Activated naive CD8-positive, alpha-beta T cell (primary cell): ENCODE data around the gene MAP3K14.
A peak's percentile ranks its signal among the peaks of the same experiment; 100 is the strongest.

Experiments used
- H3K27ac Mint-ChIP-seq: one replicate; pipeline ENCODE4 v1.8.0; 2021; ENCODE audit warnings: mixed read lengths
- H3K27me3 Mint-ChIP-seq: one replicate; pipeline ENCODE4 v1.8.0; 2021; ENCODE audit warnings: mixed read lengths
- H3K36me3 Mint-ChIP-seq: one replicate; pipeline ENCODE4 v1.8.0; 2021; ENCODE audit warnings: mixed read lengths
- H3K4me1 Mint-ChIP-seq: one replicate; pipeline ENCODE4 v1.8.0; 2021; ENCODE audit warnings: low read depth, mixed read lengths
- H3K4me3 Mint-ChIP-seq: one replicate; pipeline ENCODE4 v1.8.0; 2021; ENCODE audit warnings: mild to moderate bottlenecking, mixed read lengths
- H3K9me3 Mint-ChIP-seq: one replicate; pipeline ENCODE4 v1.8.0; 2021; ENCODE audit warnings: low read depth, mixed read lengths

Gene MAP3K14

GRCh38 chr17:45240905-45241327, 75.9 kb downstream of the MAP3K14 start:
- H3K9me3 Mint-ChIP-seq, result no peaks in the 10 kb centered on the region
- peaks cover 5% of the 10 kb centered on the region for H3K36me3 Mint-ChIP-seq
- no peaks in the 10 kb centered on the region for H3K27me3 Mint-ChIP-seq
- no peak overlapping the region for H3K27ac Mint-ChIP-seq
- H3K4me3 Mint-ChIP-seq, result no peak overlapping the region
- peaks cover 11% of the 10 kb centered on the region for H3K4me1 Mint-ChIP-seq

- H3K4me3 Mint-ChIP-seq, result no peak overlapping the region
- H3K27me3 Mint-ChIP-seq, result no peaks in the 10 kb centered on the region
- no peaks in the 10 kb centered on the region for H3K9me3 Mint-ChIP-seq
- peaks cover 31% of the 10 kb centered on the region for H3K4me1 Mint-ChIP-seq
- H3K27ac Mint-ChIP-seq, result peak overlapping the region; percentile 81
- peaks cover 5% of the 10 kb centered on the region for H3K36me3 Mint-ChIP-seq
These were observed 78.6 kb downstream of the MAP3K14 start for GRCh38 chr17:45238155-45238774.

GRCh38 chr17:45237686-45238085, 79.1 kb downstream of the MAP3K14 start:
- H3K4me1 Mint-ChIP-seq, result peaks cover 35% of the 10 kb centered on the region
- H3K36me3 Mint-ChIP-seq, result peaks cover 5% of the 10 kb centered on the region
- H3K9me3 Mint-ChIP-seq, result no peaks in the 10 kb centered on the region
- H3K27ac Mint-ChIP-seq, result peak overlapping the region; percentile 81
- H3K4me3 Mint-ChIP-seq, result no peak overlapping the region
- H3K27me3 Mint-ChIP-seq, result no peaks in the 10 kb centered on the region

- Mint-ChIP-seq H3K4me1 (peaks cover 49% of the 10 kb centered on the region), H3K4me3 (no peak overlapping the region), H3K27ac (peak overlapping the region; percentile 81), H3K36me3 (peaks cover 5% of the 10 kb centered on the region), H3K27me3 (no peaks in the 10 kb centered on the region), H3K9me3 (no peaks in the 10 kb centered on the region)
These were observed 80.6 kb downstream of the MAP3K14 start for GRCh38 chr17:45236282-45236606.

- Mint-ChIP-seq H3K4me3 (peak overlapping the region; percentile 30), H3K36me3 (peaks cover 5% of the 10 kb centered on the region), H3K27ac (peak overlapping the region; percentile 81), H3K27me3 (no peaks in the 10 kb centered on the region), H3K4me1 (peaks cover 54% of the 10 kb centered on the region), H3K9me3 (no peaks in the 10 kb centered on the region)
These were observed 81.2 kb downstream of the MAP3K14 start for GRCh38 chr17:45235416-45236281.

GRCh38 chr17:45234641-45235415, 82.0 kb downstream of the MAP3K14 start:
- H3K27ac Mint-ChIP-seq, result peak overlapping the region; percentile 81
- H3K36me3 Mint-ChIP-seq, result peaks cover 5% of the 10 kb centered on the region
- H3K9me3 Mint-ChIP-seq, result no peaks in the 10 kb centered on the region
- no peaks in the 10 kb centered on the region for H3K27me3 Mint-ChIP-seq
- peaks cover 62% of the 10 kb centered on the region for H3K4me1 Mint-ChIP-seq
- H3K4me3 Mint-ChIP-seq, result peak overlapping the region; percentile 30

- no peaks in the 10 kb centered on the region for H3K27me3 Mint-ChIP-seq
- peaks cover 69% of the 10 kb centered on the region for H3K4me1 Mint-ChIP-seq
- H3K4me3 Mint-ChIP-seq, result peak overlapping the region; percentile 35
- peak overlapping the region; percentile 81 for H3K27ac Mint-ChIP-seq
- peaks cover under 1% of the 10 kb centered on the region for H3K36me3 Mint-ChIP-seq
- H3K9me3 Mint-ChIP-seq, result no peaks in the 10 kb centered on the region
These were observed 83.3 kb downstream of the MAP3K14 start for GRCh38 chr17:45233423-45233924.

GRCh38 chr17:45232514-45233422, 84.1 kb downstream of the MAP3K14 start:
- Mint-ChIP-seq H3K9me3 (no peaks in the 10 kb centered on the region), H3K4me3 (peak overlapping the region; percentile 49), H3K27me3 (no peaks in the 10 kb centered on the region), H3K27ac (peak overlapping the region; percentile 92), H3K36me3 (no peaks in the 10 kb centered on the region), H3K4me1 (peaks cover 74% of the 10 kb centered on the region)

GRCh38 chr17:45231481-45232116, 85.2 kb downstream of the MAP3K14 start:
- peak overlapping the region; percentile 49 for H3K4me3 Mint-ChIP-seq
- H3K4me1 Mint-ChIP-seq, result peaks cover 85% of the 10 kb centered on the region
- no peaks in the 10 kb centered on the region for H3K36me3 Mint-ChIP-seq
- no peaks in the 10 kb centered on the region for H3K9me3 Mint-ChIP-seq
- H3K27ac Mint-ChIP-seq, result peak overlapping the region; percentile 92
- H3K27me3 Mint-ChIP-seq, result no peaks in the 10 kb centered on the region

- H3K27ac Mint-ChIP-seq, result peak overlapping the region; percentile 99
- H3K4me3 Mint-ChIP-seq, result peak overlapping the region; percentile 91
- no peaks in the 10 kb centered on the region for H3K9me3 Mint-ChIP-seq
- no peaks in the 10 kb centered on the region for H3K36me3 Mint-ChIP-seq
- peaks cover 90% of the 10 kb centered on the region for H3K4me1 Mint-ChIP-seq
- no peaks in the 10 kb centered on the region for H3K27me3 Mint-ChIP-seq
These were observed 85.9 kb downstream of the MAP3K14 start for GRCh38 chr17:45230787-45231480.

- Mint-ChIP-seq H3K9me3 (no peaks in the 10 kb centered on the region), H3K4me3 (peak overlapping the region; percentile 91), H3K27me3 (no peaks in the 10 kb centered on the region), H3K36me3 (peaks cover under 1% of the 10 kb centered on the region), H3K27ac (peak overlapping the region; percentile 99), H3K4me1 (peaks cover 90% of the 10 kb centered on the region)
These were observed 86.4 kb downstream of the MAP3K14 start for GRCh38 chr17:45230410-45230786.

GRCh38 chr17:45229681-45230409, 87.0 kb downstream of the MAP3K14 start:
- peaks cover 2% of the 10 kb centered on the region for H3K36me3 Mint-ChIP-seq
- peaks cover 90% of the 10 kb centered on the region for H3K4me1 Mint-ChIP-seq
- no peaks in the 10 kb centered on the region for H3K27me3 Mint-ChIP-seq
- H3K4me3 Mint-ChIP-seq, result peak overlapping the region; percentile 91
- H3K9me3 Mint-ChIP-seq, result no peaks in the 10 kb centered on the region
- peak overlapping the region; percentile 99 for H3K27ac Mint-ChIP-seq
